ENCODE data around the gene HEYL. TPM values are rescaled to one million over a fixed set of nuclear protein-coding genes. Genes with fewer than 3 reads are reported as not detected.
A peak's percentile ranks its signal among the peaks of the same experiment; 100 is the strongest.

HEYL gene
- polyA plus RNA-seq (2013, experiment 1 of 2): 8.8 TPM
- polyA plus RNA-seq (2013, experiment 2 of 2): 6.1 TPM

DNA sequence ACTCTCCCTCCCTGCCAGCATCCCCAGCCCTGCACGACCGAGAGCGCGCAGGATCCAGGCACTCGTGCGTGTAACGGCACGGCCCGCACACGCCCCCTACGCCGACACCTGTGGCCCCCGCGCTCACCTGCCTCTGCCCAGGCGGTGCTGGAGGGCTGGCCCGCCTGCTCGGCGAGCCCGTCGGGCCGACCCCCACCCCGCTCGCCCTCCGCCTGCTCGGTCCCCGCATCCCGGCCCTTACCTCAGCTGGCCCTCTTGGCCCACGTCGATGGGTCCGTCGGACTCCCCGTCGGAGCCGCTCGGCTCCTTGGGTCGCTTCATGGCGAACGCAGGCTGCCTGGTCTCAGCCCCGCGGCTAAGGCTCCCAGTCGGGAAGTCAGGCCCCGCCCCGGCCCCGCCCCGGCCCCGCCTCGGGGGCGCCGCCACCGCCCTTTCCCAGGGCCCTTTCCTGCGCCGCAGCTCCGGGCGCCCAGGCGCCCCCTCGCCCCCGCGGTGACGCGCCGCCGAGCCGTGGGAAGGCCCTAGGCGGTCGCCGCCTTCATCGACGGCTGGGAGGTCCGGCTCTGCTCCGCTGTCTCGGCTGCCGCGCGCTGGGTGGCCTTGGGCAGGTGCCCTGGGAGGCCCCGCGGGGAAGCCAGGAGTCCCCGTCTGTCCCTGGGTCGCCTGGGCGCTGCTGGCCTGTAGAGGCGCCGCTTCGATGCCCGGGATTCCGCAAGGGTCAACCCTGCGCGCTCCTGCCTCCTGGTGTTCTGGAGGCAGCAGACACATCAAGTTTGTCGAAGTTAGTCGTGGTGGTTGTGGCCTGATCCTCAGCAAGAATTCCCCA lies at the start of gene HEYL:
HEYL (minus strand) TSS at position 339 of the 826 bp plus-strand sequence; CDS start at position 321, 18 bp downstream.
- H3K27ac ChIP-seq (ENCODE audit: low read depth, low read length, severe bottlenecking): no peak within 1 kb of the TSS
- H3K9me3 ChIP-seq (ENCODE audit: control insufficient read depth, low read length): no peaks in the 10 kb centered on the region
- 5% methylated on average over 65 to 67 of the region's 88 CpGs for WGBS, 2 experiments (ENCODE audit: insufficient coverage in 2 of 2)

DNA sequence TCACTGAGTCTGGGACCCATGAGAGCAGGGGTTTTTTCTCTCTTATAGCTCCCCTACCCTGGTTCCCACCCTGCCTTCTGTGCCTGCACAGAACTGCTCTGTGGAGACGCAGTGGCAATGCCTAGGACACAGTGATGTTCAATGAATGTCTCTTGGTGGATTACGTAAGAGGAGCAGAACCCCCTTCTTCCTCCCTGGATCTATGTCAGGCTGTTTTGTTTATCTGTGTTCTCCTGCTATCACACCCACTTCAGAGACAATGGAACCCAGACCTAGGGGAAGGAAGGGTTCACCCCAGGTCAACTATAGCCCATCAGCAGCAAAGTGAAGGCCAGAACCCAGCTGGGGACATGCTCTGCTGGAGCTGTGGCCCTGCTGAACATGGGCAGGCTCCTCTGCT lies 49.8 kb upstream of the HEYL start:
- Histone ChIP-seq H3K4me3 (ENCODE audit: extremely low read depth, insufficient read depth, low read length, poor library complexity, severe bottlenecking) (no peak overlapping the region), H3K27ac (ENCODE audit: low read depth, low read length, severe bottlenecking) (no peak overlapping the region)
- WGBS, 2 experiments (ENCODE audit: insufficient coverage in 2 of 2): 57 to 80% methylated on average over 1 of the region's 2 CpGs

More for the DNA sequence above, at the start of gene HEYL:
- Histone ChIP-seq H3K36me3 (ENCODE audit: control insufficient read depth, insufficient read depth, low read length) (no peaks in the 10 kb centered on the region), H3K4me3 (ENCODE audit: extremely low read depth, insufficient read depth, low read length, poor library complexity, severe bottlenecking) (peak within 1 kb of the TSS; percentile 31), H3K4me1 (ENCODE audit: control insufficient read depth, insufficient read depth, low read length, poor library complexity, severe bottlenecking) (peaks cover 6% of the 10 kb centered on the region)

DNA sequence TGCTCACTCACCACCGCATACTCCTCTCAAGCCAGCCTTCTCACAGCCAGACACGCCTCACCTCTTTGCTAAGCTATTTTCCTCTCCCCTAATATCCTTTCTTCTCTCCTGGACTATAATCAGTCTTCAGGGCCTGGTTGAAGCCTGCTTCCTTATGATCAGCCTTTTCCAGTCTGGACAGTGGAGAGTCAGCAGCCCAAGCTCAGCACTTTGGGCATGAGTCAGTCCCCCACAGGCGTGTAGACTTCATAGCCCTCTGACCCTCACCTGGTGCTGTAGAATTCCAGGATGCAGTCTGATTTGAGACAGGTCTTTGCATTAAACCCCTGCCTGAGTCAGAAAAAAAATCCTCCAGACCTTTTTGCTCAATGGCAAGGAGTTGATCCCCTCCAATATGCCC lies 49.3 kb upstream of the HEYL start:
- 64 to 65% methylated on average over 2 of the region's 3 CpGs for WGBS, 2 experiments (ENCODE audit: insufficient coverage in 2 of 2)

More for the DNA sequence above, 49.8 kb upstream of the HEYL start:
- H3K9me3 ChIP-seq (ENCODE audit: control insufficient read depth, low read length): no peaks in the 10 kb centered on the region
- no peaks in the 10 kb centered on the region for H3K36me3 ChIP-seq (ENCODE audit: control insufficient read depth, insufficient read depth, low read length)
- peaks cover 12% of the 10 kb centered on the region for H3K4me1 ChIP-seq (ENCODE audit: control insufficient read depth, insufficient read depth, low read length, poor library complexity, severe bottlenecking)

DNA sequence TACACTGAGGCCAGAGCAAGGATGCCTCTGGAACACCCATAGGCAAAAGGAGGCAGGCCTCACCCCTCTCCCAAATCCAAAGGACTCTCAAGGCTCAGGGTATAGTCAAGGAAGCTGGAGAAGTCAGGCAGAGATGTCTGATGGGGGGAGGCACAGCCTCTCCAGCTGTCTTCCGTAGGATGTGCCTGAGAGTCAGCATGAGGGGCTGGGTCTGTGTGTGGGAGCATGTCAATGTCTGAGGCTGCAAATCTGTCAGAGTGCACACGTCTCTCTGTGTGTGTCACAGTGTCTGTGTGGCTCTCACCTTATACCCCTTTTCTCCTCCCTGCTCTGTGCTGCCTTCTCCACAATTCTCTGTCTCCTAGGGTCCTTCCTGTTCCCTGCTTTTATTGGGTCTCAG lies 47.8 kb upstream of the HEYL start:
- Histone ChIP-seq H3K27ac (ENCODE audit: low read depth, low read length, severe bottlenecking) (no peak overlapping the region), H3K4me1 (ENCODE audit: control insufficient read depth, insufficient read depth, low read length, poor library complexity, severe bottlenecking) (peaks cover 11% of the 10 kb centered on the region), H3K36me3 (ENCODE audit: control insufficient read depth, insufficient read depth, low read length) (no peaks in the 10 kb centered on the region), H3K4me3 (ENCODE audit: extremely low read depth, insufficient read depth, low read length, poor library complexity, severe bottlenecking) (no peak overlapping the region), H3K9me3 (ENCODE audit: control insufficient read depth, low read length) (no peaks in the 10 kb centered on the region)
- WGBS, 2 experiments (ENCODE audit: insufficient coverage in 2 of 2): 17 to 33% methylated on average over 1 to 2 of the region's 2 CpGs

More for the DNA sequence above, 49.3 kb upstream of the HEYL start:
- Histone ChIP-seq H3K36me3 (ENCODE audit: control insufficient read depth, insufficient read depth, low read length) (no peaks in the 10 kb centered on the region), H3K4me1 (ENCODE audit: control insufficient read depth, insufficient read depth, low read length, poor library complexity, severe bottlenecking) (peaks cover 12% of the 10 kb centered on the region), H3K9me3 (ENCODE audit: control insufficient read depth, low read length) (no peaks in the 10 kb centered on the region), H3K27ac (ENCODE audit: low read depth, low read length, severe bottlenecking) (no peak overlapping the region), H3K4me3 (ENCODE audit: extremely low read depth, insufficient read depth, low read length, poor library complexity, severe bottlenecking) (no peak overlapping the region)

DNA sequence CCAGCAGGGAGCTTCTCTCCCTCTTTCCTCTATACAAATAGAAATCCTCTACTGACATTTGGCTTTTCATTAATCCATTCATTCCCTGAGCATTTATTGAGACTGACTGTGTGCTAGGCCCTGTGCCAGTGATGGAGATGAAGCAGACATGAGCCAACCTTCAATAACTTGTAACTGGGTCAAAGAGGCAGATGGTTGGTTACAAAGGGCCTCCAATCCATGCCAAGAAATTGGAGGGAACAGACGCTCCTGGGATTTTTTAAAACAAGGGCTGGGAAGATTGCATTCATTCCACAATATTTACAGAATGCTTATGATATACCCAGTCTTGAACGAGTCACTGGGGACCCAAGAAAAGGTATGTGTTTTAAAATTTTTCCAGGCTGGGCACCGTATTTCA lies 45.6 kb upstream of the HEYL start:
- Histone ChIP-seq H3K36me3 (ENCODE audit: control insufficient read depth, insufficient read depth, low read length) (no peaks in the 10 kb centered on the region), H3K4me1 (ENCODE audit: control insufficient read depth, insufficient read depth, low read length, poor library complexity, severe bottlenecking) (no peaks in the 10 kb centered on the region), H3K4me3 (ENCODE audit: extremely low read depth, insufficient read depth, low read length, poor library complexity, severe bottlenecking) (no peak overlapping the region), H3K9me3 (ENCODE audit: control insufficient read depth, low read length) (no peaks in the 10 kb centered on the region), H3K27ac (ENCODE audit: low read depth, low read length, severe bottlenecking) (no peak overlapping the region)
- WGBS, 2 experiments (ENCODE audit: insufficient coverage in 2 of 2): 61 to 100% methylated on average over 1 to 2 of the region's 3 CpGs

DNA sequence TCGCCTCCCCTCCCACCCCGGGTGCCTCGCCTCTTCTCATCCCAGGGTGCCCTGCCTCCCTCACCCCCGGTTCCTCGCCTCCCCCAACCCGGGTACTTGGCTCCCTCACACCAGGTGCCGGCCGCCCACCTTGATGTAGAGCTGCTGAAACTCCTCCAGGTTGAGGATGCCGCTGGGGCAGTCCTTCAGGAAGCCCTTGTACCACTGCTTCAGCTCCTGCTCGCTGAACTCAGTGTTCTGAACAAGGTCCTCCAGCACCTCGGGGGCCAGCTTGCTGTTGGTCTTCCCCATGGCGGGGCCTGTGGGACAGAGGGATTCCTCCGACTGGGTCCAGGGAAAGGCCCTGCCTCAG lies 44.8 kb upstream of the HEYL start:
- 71 to 75% methylated on average over 9 to 12 of the region's 13 CpGs for WGBS, 2 experiments (ENCODE audit: insufficient coverage in 2 of 2)
- no peak overlapping the region for H3K4me3 ChIP-seq (ENCODE audit: extremely low read depth, insufficient read depth, low read length, poor library complexity, severe bottlenecking)
- H3K27ac ChIP-seq (ENCODE audit: low read depth, low read length, severe bottlenecking): no peak overlapping the region
- H3K36me3 ChIP-seq (ENCODE audit: control insufficient read depth, insufficient read depth, low read length): no peaks in the 10 kb centered on the region
- no peaks in the 10 kb centered on the region for H3K4me1 ChIP-seq (ENCODE audit: control insufficient read depth, insufficient read depth, low read length, poor library complexity, severe bottlenecking)
- no peaks in the 10 kb centered on the region for H3K9me3 ChIP-seq (ENCODE audit: control insufficient read depth, low read length)

DNA sequence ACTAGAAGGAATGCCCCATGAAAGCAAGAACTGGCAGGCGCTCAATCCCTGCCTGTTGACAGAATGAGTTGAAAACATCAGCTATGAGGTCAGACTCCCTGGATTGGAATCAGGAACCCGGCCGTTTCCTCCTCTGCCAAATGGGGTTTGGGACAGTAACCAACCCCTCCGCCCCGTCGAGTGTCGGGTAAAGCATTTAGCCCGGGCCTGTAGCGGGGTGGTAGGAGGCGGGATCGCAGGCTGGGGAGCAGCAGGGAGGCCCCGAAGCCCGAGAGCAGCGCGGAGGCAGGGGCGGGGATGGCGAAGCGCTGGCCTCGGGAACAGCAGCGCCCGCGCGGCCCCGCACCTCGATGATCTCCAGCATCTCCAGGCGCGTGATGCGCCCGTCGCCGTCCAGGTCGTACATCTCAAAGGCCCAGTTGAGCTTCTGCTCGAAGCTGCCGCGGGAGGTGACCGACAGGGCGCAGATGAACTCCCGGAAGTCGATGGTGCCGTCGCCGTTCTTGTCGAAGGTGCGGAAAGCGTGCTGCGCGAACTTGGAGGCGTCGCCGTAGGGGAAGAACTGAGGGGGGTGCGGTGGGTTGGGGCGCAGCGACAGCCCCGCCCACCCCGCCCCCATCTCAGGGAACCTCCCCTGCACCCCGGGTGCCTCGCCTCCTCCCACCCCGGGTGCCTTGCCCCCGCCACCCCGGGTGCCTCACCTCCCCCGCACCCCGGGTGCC lies 44.3 kb upstream of the HEYL start:
- Histone ChIP-seq H3K4me3 (ENCODE audit: extremely low read depth, insufficient read depth, low read length, poor library complexity, severe bottlenecking) (no peak overlapping the region), H3K27ac (ENCODE audit: low read depth, low read length, severe bottlenecking) (no peak overlapping the region), H3K36me3 (ENCODE audit: control insufficient read depth, insufficient read depth, low read length) (no peaks in the 10 kb centered on the region), H3K9me3 (ENCODE audit: control insufficient read depth, low read length) (no peaks in the 10 kb centered on the region), H3K4me1 (ENCODE audit: control insufficient read depth, insufficient read depth, low read length, poor library complexity, severe bottlenecking) (no peaks in the 10 kb centered on the region)
- 54 to 58% methylated on average over 37 to 45 of the region's 62 CpGs for WGBS, 2 experiments (ENCODE audit: insufficient coverage in 2 of 2)

DNA sequence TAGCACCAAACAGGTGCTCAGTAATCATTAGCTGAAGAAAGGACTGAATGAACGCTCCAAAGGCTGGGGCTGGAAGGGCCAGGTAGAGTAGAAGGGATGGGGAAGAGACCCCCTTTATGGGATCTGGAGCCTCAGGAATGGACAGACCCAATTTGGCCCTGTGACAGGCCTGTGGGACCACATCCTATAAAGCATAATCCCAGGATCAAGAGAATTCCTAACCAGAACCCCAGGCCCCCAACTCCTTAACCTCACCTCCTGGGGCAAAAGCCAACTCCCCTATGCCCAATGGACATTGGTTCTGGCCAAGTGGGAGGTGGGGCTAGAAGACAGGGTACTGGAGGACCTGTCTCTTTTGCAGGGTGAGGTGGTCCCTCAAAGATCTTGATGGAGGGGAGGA lies 42.6 kb upstream of the HEYL start:
- Histone ChIP-seq H3K9me3 (ENCODE audit: control insufficient read depth, low read length) (no peaks in the 10 kb centered on the region), H3K36me3 (ENCODE audit: control insufficient read depth, insufficient read depth, low read length) (no peaks in the 10 kb centered on the region)

DNA sequence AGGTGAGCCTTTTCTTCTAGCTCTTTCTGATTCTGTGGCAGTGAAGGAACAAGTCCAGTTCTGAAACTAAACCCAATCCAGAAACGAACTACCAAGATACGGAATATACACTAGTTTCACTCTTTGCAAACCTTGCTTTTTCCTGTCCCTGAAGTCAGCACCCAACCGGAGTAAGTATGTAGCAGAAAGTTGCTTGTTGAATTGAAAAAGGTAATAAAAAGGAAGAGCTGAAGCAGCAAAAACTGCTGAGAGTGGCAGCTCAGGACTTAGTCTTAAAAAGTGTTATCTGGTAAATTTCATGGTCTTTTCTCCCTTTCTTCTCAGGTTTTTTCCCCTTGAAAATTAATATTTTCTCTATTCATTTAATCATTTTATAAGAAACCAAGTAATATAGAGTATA lies 41.9 kb upstream of the HEYL start:
- no peaks in the 10 kb centered on the region for H3K36me3 ChIP-seq (ENCODE audit: control insufficient read depth, insufficient read depth, low read length)
- 40% methylated on average over 1 of the region's 3 CpGs; no CpG with 5 or more reads in 1 of the 2 experiments for WGBS, 2 experiments (ENCODE audit: insufficient coverage in 2 of 2)
- no peaks in the 10 kb centered on the region for H3K9me3 ChIP-seq (ENCODE audit: control insufficient read depth, low read length)
- no peak overlapping the region for H3K4me3 ChIP-seq (ENCODE audit: extremely low read depth, insufficient read depth, low read length, poor library complexity, severe bottlenecking)
- peaks cover 5% of the 10 kb centered on the region for H3K4me1 ChIP-seq (ENCODE audit: control insufficient read depth, insufficient read depth, low read length, poor library complexity, severe bottlenecking)
- no peak overlapping the region for H3K27ac ChIP-seq (ENCODE audit: low read depth, low read length, severe bottlenecking)

More for the DNA sequence above, 42.6 kb upstream of the HEYL start:
- H3K4me3 ChIP-seq (ENCODE audit: extremely low read depth, insufficient read depth, low read length, poor library complexity, severe bottlenecking): no peak overlapping the region
- 40 to 67% methylated on average over 1 of the region's 1 CpG for WGBS, 2 experiments (ENCODE audit: insufficient coverage in 2 of 2)
- H3K4me1 ChIP-seq (ENCODE audit: control insufficient read depth, insufficient read depth, low read length, poor library complexity, severe bottlenecking): peaks cover under 1% of the 10 kb centered on the region
- H3K27ac ChIP-seq (ENCODE audit: low read depth, low read length, severe bottlenecking): no peak overlapping the region

DNA sequence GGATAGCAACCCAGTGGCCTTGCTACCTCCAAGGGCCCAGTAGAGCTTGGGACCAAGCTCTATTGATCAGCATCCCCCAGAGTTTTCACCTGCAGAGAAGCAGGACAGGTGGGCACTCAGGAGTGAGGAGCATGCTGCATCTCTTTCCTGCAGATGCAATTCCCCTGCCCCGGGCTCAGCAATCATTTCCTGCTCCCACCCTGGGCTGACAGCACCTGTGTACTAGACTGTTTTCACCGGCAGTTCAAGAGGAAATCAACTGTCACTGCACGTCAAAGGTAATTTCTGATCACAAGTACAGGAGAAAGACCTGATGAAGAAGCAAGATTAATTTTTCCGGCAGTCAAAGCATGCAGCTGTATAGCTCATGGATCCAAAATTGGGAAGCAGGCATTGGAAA lies 41.3 kb upstream of the HEYL start:
- 81 to 84% methylated on average over 4 of the region's 4 CpGs for WGBS, 2 experiments (ENCODE audit: insufficient coverage in 2 of 2)
- Histone ChIP-seq H3K9me3 (ENCODE audit: control insufficient read depth, low read length) (no peaks in the 10 kb centered on the region), H3K27ac (ENCODE audit: low read depth, low read length, severe bottlenecking) (no peak overlapping the region), H3K36me3 (ENCODE audit: control insufficient read depth, insufficient read depth, low read length) (no peaks in the 10 kb centered on the region), H3K4me3 (ENCODE audit: extremely low read depth, insufficient read depth, low read length, poor library complexity, severe bottlenecking) (no peak overlapping the region), H3K4me1 (ENCODE audit: control insufficient read depth, insufficient read depth, low read length, poor library complexity, severe bottlenecking) (peaks cover 5% of the 10 kb centered on the region)

DNA sequence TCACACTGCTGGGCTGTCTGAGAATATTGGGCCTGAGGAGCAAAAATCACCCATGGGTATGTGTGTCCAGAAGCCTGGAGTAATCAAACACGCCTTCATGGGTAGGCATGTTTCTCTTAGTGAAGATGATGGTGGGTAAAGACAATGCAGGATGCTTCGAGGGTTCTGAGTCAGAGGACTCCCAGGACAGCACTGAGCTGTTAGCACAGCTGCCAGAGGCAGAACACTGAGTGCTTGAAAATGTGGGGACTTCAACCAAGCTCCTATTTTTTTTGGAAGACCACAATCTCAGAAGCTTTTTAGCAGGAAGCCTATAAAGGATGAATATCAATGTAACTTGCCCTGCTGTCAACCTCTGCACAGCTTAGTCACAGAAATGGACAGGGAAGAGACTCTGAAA lies 40.4 kb upstream of the HEYL start:
- peaks cover 5% of the 10 kb centered on the region for H3K4me1 ChIP-seq (ENCODE audit: control insufficient read depth, insufficient read depth, low read length, poor library complexity, severe bottlenecking)
- H3K4me3 ChIP-seq (ENCODE audit: extremely low read depth, insufficient read depth, low read length, poor library complexity, severe bottlenecking): no peak overlapping the region
- H3K9me3 ChIP-seq (ENCODE audit: control insufficient read depth, low read length): no peaks in the 10 kb centered on the region
- no peaks in the 10 kb centered on the region for H3K36me3 ChIP-seq (ENCODE audit: control insufficient read depth, insufficient read depth, low read length)
- 48 to 50% methylated on average over 1 to 2 of the region's 2 CpGs for WGBS, 2 experiments (ENCODE audit: insufficient coverage in 2 of 2)
- no peak overlapping the region for H3K27ac ChIP-seq (ENCODE audit: low read depth, low read length, severe bottlenecking)

All from mesodermal cell (in vitro differentiated cells).